ENCODE data around the gene C17orf114.

Gene C17orf114

DNA sequence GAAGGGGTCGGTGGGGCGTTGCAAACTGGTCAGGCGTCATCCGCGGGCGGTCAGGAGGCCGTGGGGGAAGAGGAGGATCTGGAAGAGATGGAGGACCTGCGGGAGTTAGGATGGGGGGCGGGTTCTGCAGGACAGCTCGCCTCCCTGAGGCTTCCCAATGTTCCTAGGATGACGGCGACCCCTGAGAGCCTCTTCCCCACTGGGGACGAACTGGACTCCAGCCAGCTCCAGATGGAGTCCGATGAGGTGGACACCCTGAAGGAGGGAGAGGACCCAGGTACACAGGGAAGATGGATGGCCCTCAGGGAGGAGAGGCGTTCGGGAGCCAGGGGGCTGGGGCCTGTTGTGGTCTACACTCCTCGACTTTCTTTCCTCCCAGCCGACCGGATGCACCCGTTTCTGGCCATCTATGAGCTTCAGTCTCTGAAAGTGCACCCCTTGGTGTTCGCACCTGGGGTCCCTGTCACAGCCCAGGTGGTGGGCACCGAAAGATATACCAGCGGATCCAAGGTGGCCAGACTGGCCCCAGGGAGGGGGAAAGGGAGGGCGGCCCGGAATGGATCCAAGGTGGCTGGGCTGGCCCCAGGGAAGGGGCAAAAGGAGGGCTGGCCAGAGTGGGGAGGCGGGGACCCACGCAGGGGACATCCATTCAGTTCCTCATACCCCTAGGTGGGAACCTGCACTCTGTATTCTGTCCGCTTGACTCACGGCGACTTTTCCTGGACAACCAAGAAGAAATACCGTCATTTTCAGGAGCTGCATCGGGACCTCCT lies 5.7 kb upstream of the C17orf114 start:
- H3K9me3 ChIP-seq (ENCODE audit: low read depth) = no peaks in the 10 kb centered on the region
- no peaks in the 10 kb centered on the region for H3K36me3 ChIP-seq (replicated peaks; ENCODE audit: insufficient read depth, low read depth)
- no peaks in the 10 kb centered on the region for H4K20me1 ChIP-seq (ENCODE audit: insufficient read depth, poor library complexity, severe bottlenecking)
- no peaks in the 10 kb centered on the region for H3K9me2 ChIP-seq (replicated peaks; ENCODE audit: insufficient read depth)
- peak overlapping the region; percentile 82 for H3K4me2 ChIP-seq
- H3K27ac ChIP-seq = no peak overlapping the region
- TF ChIP-seq EZH2phosphoT487 (IDR thresholded peaks at IDR 0.05; ENCODE audit: low read depth, severe bottlenecking, unreplicated experiment) = no peak
- TF ChIP-seq EZH2 (IDR thresholded peaks at IDR 0.05; ENCODE audit: borderline replicate concordance) = no peak
- TF ChIP-seq, protein P1, sequence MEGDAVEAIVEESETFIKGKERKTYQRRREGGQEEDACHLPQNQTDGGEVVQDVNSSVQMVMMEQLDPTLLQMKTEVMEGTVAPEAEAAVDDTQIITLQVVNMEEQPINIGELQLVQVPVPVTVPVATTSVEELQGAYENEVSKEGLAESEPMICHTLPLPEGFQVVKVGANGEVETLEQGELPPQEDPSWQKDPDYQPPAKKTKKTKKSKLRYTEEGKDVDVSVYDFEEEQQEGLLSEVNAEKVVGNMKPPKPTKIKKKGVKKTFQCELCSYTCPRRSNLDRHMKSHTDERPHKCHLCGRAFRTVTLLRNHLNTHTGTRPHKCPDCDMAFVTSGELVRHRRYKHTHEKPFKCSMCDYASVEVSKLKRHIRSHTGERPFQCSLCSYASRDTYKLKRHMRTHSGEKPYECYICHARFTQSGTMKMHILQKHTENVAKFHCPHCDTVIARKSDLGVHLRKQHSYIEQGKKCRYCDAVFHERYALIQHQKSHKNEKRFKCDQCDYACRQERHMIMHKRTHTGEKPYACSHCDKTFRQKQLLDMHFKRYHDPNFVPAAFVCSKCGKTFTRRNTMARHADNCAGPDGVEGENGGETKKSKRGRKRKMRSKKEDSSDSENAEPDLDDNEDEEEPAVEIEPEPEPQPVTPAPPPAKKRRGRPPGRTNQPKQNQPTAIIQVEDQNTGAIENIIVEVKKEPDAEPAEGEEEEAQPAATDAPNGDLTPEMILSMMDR (IDR thresholded peaks at IDR 0.05; ENCODE audit: poor library complexity) = no peak
- H3K4me3 ChIP-seq = peak overlapping the region; percentile 98
- H3K79me2 ChIP-seq = peaks cover 10% of the 10 kb centered on the region
- H2AFZ ChIP-seq = peak overlapping the region; percentile 82
- DNase-seq (ENCODE audit: low spot score) = peak; percentile 38
- WGBS (ENCODE audit: low lambda C conversion rate, missing lambda C conversion rate) = 67% methylated on average over 19 of the region's 32 CpGs
- H3K27me3 ChIP-seq = no peaks in the 10 kb centered on the region
- H3K4me1 ChIP-seq (ENCODE audit: insufficient read depth) = no peaks in the 10 kb centered on the region

DNA sequence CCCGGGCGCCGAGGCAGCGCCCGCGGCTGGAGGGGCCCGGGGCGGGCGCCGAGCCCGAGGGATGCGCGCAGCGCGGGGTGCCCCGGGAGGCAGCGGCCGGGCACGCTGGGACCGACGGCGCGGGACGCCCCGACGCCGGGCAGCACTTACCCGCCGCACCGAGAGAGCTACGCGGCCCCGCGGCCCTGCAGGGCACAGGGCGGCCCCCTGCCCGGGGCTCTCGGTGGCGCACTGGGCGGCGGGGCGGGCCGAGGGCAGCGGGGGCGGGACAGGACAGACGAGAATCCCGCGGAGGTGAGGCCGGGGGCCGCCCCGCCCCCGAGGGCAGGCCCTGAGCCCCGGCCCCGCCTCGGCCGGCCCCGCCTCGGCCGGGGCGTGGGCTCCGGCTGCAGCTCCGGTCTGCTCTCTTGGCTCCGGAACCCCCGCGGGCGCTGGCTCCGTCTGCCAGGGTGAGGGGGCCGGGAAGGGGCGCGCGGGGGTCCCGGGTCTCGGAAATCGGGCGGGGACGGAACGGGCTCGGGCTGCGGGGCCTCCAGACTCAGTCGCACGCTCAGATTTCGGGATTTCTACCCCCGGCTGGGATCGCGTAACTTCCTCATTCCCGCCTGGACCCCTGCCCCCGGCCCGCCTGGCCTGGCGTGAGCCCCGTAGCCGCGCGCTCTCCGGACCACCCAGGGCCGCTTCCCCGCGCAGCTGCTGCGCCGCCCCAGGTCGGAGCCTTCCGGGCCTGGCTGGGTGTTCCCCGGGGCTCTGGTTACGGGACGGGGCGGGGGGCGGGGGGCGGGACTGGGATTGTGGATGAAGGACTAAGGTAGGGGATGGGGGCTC lies 4.9 kb upstream of the C17orf114 start, which contains the start of gene PLD2:
Gene PLD2 (plus strand): TSS at position 376 of the 828 bp plus-strand sequence. CDS start 621 bp downstream, outside the sequence.
- Histone ChIP-seq H3K27ac (peak within 1 kb of the TSS; percentile 86), H4K20me1 (ENCODE audit: insufficient read depth, poor library complexity, severe bottlenecking) (no peaks in the 10 kb centered on the region), H3K4me1 (ENCODE audit: insufficient read depth) (no peaks in the 10 kb centered on the region), H3K36me3 (replicated peaks; ENCODE audit: insufficient read depth, low read depth) (no peaks in the 10 kb centered on the region), H3K79me2 (peaks cover 10% of the 10 kb centered on the region), H3K9me2 (replicated peaks; ENCODE audit: insufficient read depth) (no peaks in the 10 kb centered on the region), H3K9me3 (ENCODE audit: low read depth) (no peaks in the 10 kb centered on the region), H3K4me3 (peak within 1 kb of the TSS; percentile 98), H2AFZ (peak within 1 kb of the TSS; percentile 82), H3K27me3 (no peaks in the 10 kb centered on the region), H3K4me2 (peak within 1 kb of the TSS; percentile 82)
- WGBS (ENCODE audit: low lambda C conversion rate, missing lambda C conversion rate) = under 1% methylated on average over 23 of the region's 106 CpGs
- TF ChIP-seq EZH2 (IDR thresholded peaks at IDR 0.05; ENCODE audit: borderline replicate concordance) (no peak), EZH2phosphoT487 (IDR thresholded peaks at IDR 0.05; ENCODE audit: low read depth, severe bottlenecking, unreplicated experiment) (no peak)
- TF ChIP-seq, protein P1 (IDR thresholded peaks at IDR 0.05; ENCODE audit: poor library complexity) = no peak
- peak; percentile 96 for DNase-seq (ENCODE audit: low spot score)

DNA sequence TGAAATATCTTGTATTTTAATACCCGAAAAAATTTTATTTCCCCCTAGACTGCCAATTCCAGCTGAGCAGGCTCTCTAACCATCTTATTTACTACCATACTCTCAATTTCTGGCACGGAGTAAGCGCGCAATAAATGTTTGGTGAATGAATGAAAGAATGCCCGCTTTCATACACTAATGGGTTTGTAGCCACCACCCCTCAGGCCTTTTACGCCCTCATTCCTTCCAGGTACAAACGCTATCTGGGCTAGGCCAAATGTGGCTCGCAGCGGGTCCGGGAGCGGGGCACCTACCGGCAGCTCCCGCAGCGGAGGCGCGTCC lies 4.3 kb upstream of the C17orf114 start:
- H3K27me3 ChIP-seq = no peaks in the 10 kb centered on the region
- peaks cover 10% of the 10 kb centered on the region for H3K79me2 ChIP-seq
- H3K36me3 ChIP-seq (replicated peaks; ENCODE audit: insufficient read depth, low read depth) = no peaks in the 10 kb centered on the region
- no peak for DNase-seq (ENCODE audit: low spot score)
- H3K27ac ChIP-seq = peak overlapping the region; percentile 27
- 4% methylated on average over 16 of the region's 16 CpGs for WGBS (ENCODE audit: low lambda C conversion rate, missing lambda C conversion rate)
- no peaks in the 10 kb centered on the region for H3K9me3 ChIP-seq (ENCODE audit: low read depth)
- H2AFZ ChIP-seq = peak overlapping the region; percentile 55
- H3K4me2 ChIP-seq = peak overlapping the region; percentile 82
- peak overlapping the region; percentile 98 for H3K4me3 ChIP-seq
- H3K9me2 ChIP-seq (replicated peaks; ENCODE audit: insufficient read depth) = no peaks in the 10 kb centered on the region
- no peaks in the 10 kb centered on the region for H4K20me1 ChIP-seq (ENCODE audit: insufficient read depth, poor library complexity, severe bottlenecking)
- TF ChIP-seq, protein P1 (IDR thresholded peaks at IDR 0.05; ENCODE audit: poor library complexity) = no peak
- TF ChIP-seq EZH2phosphoT487 (IDR thresholded peaks at IDR 0.05; ENCODE audit: low read depth, severe bottlenecking, unreplicated experiment) (no peak), EZH2 (IDR thresholded peaks at IDR 0.05; ENCODE audit: borderline replicate concordance) (no peak)
- H3K4me1 ChIP-seq (ENCODE audit: insufficient read depth) = no peaks in the 10 kb centered on the region
